B cell (primary cell): Measurements from ENCODE around the gene GRID1. TPM values are rescaled to one million over a fixed set of nuclear protein-coding genes. Genes with fewer than 3 reads are reported as not detected.

ENCODE experiments used
- ATAC-seq: fragments of 200-7000 bp; cut with Tn5 transposase; one replicate; pipeline ENCODE4 v1.10.0; 2021; ENCODE audit warnings: low read depth, mild to moderate bottlenecking, moderate number of reproducible peaks, moderate library complexity
- CTCF ChIA-PET: fragments of 350-600 bp; sonication (Branson Sonifier 250); formaldehyde crosslinking; loops from one replicate; lab custom pipeline; 2021; ENCODE audit warnings: antibody characterized with exemption, inconsistent platforms; lab: Charles Lee
- POLR2A ChIA-PET: fragments of 350-600 bp; sonication (Branson Sonifier 250); formaldehyde crosslinking; loops from one replicate; lab custom pipeline; 2021; ENCODE audit warnings: antibody characterized with exemption; lab: Charles Lee
- DNase-seq: peaks from one replicate; pipeline ENCODE4 v3.0.0; 2013
- H2AFZ ChIP-seq: 2 replicates; pipeline ENCODE4 v1.6.1; 2012; ENCODE audit warnings: mild to moderate bottlenecking, low read depth, low read length; ENCODE audit not compliant: insufficient read depth, poor library complexity, severe bottlenecking
- H3K27ac ChIP-seq, 2 donors: 1 replicate in 1 of 2; 2 replicates in 1 of 2; pipeline ENCODE4 v1.5.1; 2012 to 2013; ENCODE audit warnings: low read length in 2 of 2, mild to moderate bottlenecking in 2 of 2, moderate library complexity in 1 of 2
- H3K27me3 ChIP-seq, 4 experiments: fragments of 200-600 bp in 1 of 4; sonication (generic) in 1 of 4; replicated peaks in 1 of 4; 1 replicate in 2 of 4; 2 replicates in 2 of 4; pipeline versions ENCODE4 v1.6.1 to v1.7.0; 2013 to 2016; ENCODE audit warnings: low read length in 3 of 4, mild to moderate bottlenecking in 2 of 4, mixed read lengths in 1 of 4, moderate library complexity in 1 of 4; ENCODE audit not compliant: insufficient read depth in 4 of 4, control insufficient read depth in 3 of 4; ENCODE audit errors: control extremely low read depth in 1 of 4
- H3K36me3 ChIP-seq, 2 experiments: replicated peaks in 1 of 2; 1 replicate in 1 of 2; 2 replicates in 1 of 2; pipeline versions ENCODE4 v1.6.1 to v1.7.1; 2013; ENCODE audit warnings: low read length in 1 of 2; ENCODE audit not compliant: insufficient read depth in 2 of 2, control insufficient read depth in 1 of 2; ENCODE audit errors: control extremely low read depth in 1 of 2, extremely low read depth in 1 of 2
- H3K4me1 ChIP-seq, 2 donors: fragments of 200-600 bp in 1 of 2; sonication (generic) in 1 of 2; 1 replicate in 1 of 2; 2 replicates in 1 of 2; pipeline versions ENCODE4 v1.5.1 to v1.6.1; 2013 to 2017; ENCODE audit warnings: low read length in 2 of 2; ENCODE audit not compliant: control insufficient read depth in 2 of 2, insufficient read depth in 2 of 2
- H3K4me2 ChIP-seq: replicated peaks from 2 replicates; pipeline ENCODE3; 2012; ENCODE audit warnings: mild to moderate bottlenecking, low read depth, low read length; ENCODE audit not compliant: poor library complexity, severe bottlenecking
- H3K4me3 ChIP-seq, 5 experiments: fragments of 200-600 bp in 1 of 5; sonication (generic) in 1 of 5; 1 replicate in 3 of 5; 2 replicates in 2 of 5; pipeline versions ENCODE4 v1.5.1 to v1.7.0; 2011 to 2016; ENCODE audit warnings: low read length in 4 of 5, mild to moderate bottlenecking in 4 of 5, low read depth in 2 of 5, control low read depth in 1 of 5, moderate library complexity in 1 of 5; ENCODE audit not compliant: insufficient read depth in 1 of 5; ENCODE audit errors: control extremely low read depth in 1 of 5, extremely low read depth in 1 of 5
- H3K79me2 ChIP-seq: fragments of 200-600 bp; sonication (generic); one replicate; pipeline ENCODE4 v1.6.0; 2016; ENCODE audit warnings: low read length; ENCODE audit not compliant: control insufficient read depth, insufficient read depth
- H3K9ac ChIP-seq: fragments of 200-600 bp; sonication (generic); 2 replicates; pipeline ENCODE4 v1.6.1; 2017; ENCODE audit warnings: mild to moderate bottlenecking, low read length, moderate library complexity
- H3K9me3 ChIP-seq, 3 donors: one replicate each; pipeline versions ENCODE4 v1.6.1 to v1.7.1; 2013; ENCODE audit warnings: low read length in 2 of 3; ENCODE audit not compliant: control insufficient read depth in 2 of 3, insufficient read depth in 1 of 3; ENCODE audit errors: control extremely low read depth in 1 of 3
- H4K20me1 ChIP-seq: 2 replicates; pipeline ENCODE4 v1.6.0; 2012; ENCODE audit warnings: mild to moderate bottlenecking, low read length; ENCODE audit not compliant: insufficient read depth, control insufficient read depth, poor library complexity, severe bottlenecking
- H3K27ac Mint-ChIP-seq: one replicate; pipeline ENCODE4 v1.8.0; 2021; ENCODE audit warnings: mixed read lengths
- H3K27me3 Mint-ChIP-seq: one replicate; pipeline ENCODE4 v1.8.0; 2021; ENCODE audit warnings: mixed read lengths
- H3K4me1 Mint-ChIP-seq: one replicate; pipeline ENCODE4 v1.8.0; 2021; ENCODE audit warnings: mixed read lengths
- H3K4me3 Mint-ChIP-seq: one replicate; pipeline ENCODE4 v1.8.0; 2021; ENCODE audit warnings: mixed read lengths
- H3K9me3 Mint-ChIP-seq: one replicate; pipeline ENCODE4 v1.8.0; 2022; ENCODE audit warnings: mixed read lengths; ENCODE audit not compliant: insufficient read depth
- CTCF ChIP-seq: fragments of 200-600 bp; IDR thresholded peaks from one replicate; pipeline ENCODE4 v1.8.0; 2022; ENCODE audit warnings: antibody characterized with exemption, mild to moderate bottlenecking
- EZH2 ChIP-seq: IDR thresholded peaks from 2 replicates; pipeline ENCODE4 v1.6.1; 2012; ENCODE audit warnings: borderline replicate concordance, low read depth, mild to moderate bottlenecking, moderate library complexity, low read length; ENCODE audit not compliant: insufficient read depth, poor library complexity, severe bottlenecking
- WGBS: methylation state at CpG from one replicate; pipeline ENCODE4 v1.1.5; 2013; ENCODE audit warnings: missing lambda C conversion rate; ENCODE audit not compliant: insufficient coverage; 5-methylcytosine and 5-hydroxymethylcytosine counted together
- intact Hi-C: fragments of 100-400 bp; cut with micrococcal nuclease; formaldehyde crosslinking; loops from one replicate; pipeline ENCODE4 v1.10.0; 2022
- polyA plus RNA-seq: library from polyadenylated mRNA; depleted of rRNA; stranded (reverse); fragments of >200 nt; gene quantifications from 2 replicates; pipeline ENCODE4 v1.2.3, GENCODE V29; 2012
- total RNA-seq, 2 donors: library from RNA; stranded (reverse); fragments of 120-200 nt in 1 of 2; gene quantifications; 1 replicate in 1 of 2; 2 replicates in 1 of 2; pipeline versions ENCODE4 v1.2.3 to v1.2.4, GENCODE V29; 2013 to 2022

The GRID1 gene
- total and polyA plus RNA-seq, 2 donors (not counting 1 experiment from before 2014, with no cell fraction given) = not detected

- H3K4me2 ChIP-seq = no peak overlapping the region
- ATAC-seq (no peak), DNase-seq (no peak)
- ChIA-PET CTCF (no interaction called here), POLR2A (no interaction called here)
- no peaks in the 10 kb centered on the region for H3K9me3 Mint-ChIP-seq
- no peak overlapping the region for H3K9ac ChIP-seq
- H2AFZ ChIP-seq = no peak overlapping the region
- no peaks in the 10 kb centered on the region for H3K4me1 Mint-ChIP-seq
- H3K79me2 ChIP-seq = no peaks in the 10 kb centered on the region
- peaks cover 0 to 2% (median 0%) of the 10 kb centered on the region in 4 experiments for H3K27me3 ChIP-seq
- TF ChIP-seq EZH2 = no peak
- TF ChIP-seq CTCF = no peak
- H3K4me1 ChIP-seq = no peaks in the 10 kb centered on the region
- 50% methylated on average over 4 of the region's 4 CpGs for WGBS
- no peaks in the 10 kb centered on the region for H3K36me3 ChIP-seq
- no peaks in the 10 kb centered on the region for H4K20me1 ChIP-seq
- H3K27ac ChIP-seq = no peak overlapping the region
- H3K4me3 Mint-ChIP-seq = no peak overlapping the region
- peaks cover 0 to 13% (median 0%) of the 10 kb centered on the region in 3 donors for H3K9me3 ChIP-seq
- H3K4me3 ChIP-seq = no peak overlapping the region
- intact Hi-C loops = no loop called here
- H3K27ac Mint-ChIP-seq = no peak overlapping the region
- no peaks in the 10 kb centered on the region for H3K27me3 Mint-ChIP-seq
These were observed 709.0 kb downstream of the GRID1 start for GRCh38 chr10:85657476-85658113.

- WGBS = 65% methylated on average over 2 of the region's 2 CpGs
- Mint-ChIP-seq H3K4me1 (no peaks in the 10 kb centered on the region), H3K27me3 (no peaks in the 10 kb centered on the region), H3K9me3 (no peaks in the 10 kb centered on the region), H3K27ac (no peak overlapping the region), H3K4me3 (no peak overlapping the region)
- H3K36me3 ChIP-seq = no peaks in the 10 kb centered on the region
- no peak overlapping the region for H2AFZ ChIP-seq
- peaks cover 0 to 2% (median 0%) of the 10 kb centered on the region in 4 experiments for H3K27me3 ChIP-seq
- CTCF ChIA-PET = no interaction called here
- intact Hi-C loops = no loop called here
- TF ChIP-seq EZH2 (no peak), CTCF (no peak)
- DNase-seq (no peak), ATAC-seq (no peak)
- no peak overlapping the region for H3K4me2 ChIP-seq
- POLR2A ChIA-PET = no interaction called here
- no peaks in the 10 kb centered on the region for H3K4me1 ChIP-seq
- H3K79me2 ChIP-seq = no peaks in the 10 kb centered on the region
- no peaks in the 10 kb centered on the region for H4K20me1 ChIP-seq
- H3K9ac ChIP-seq = no peak overlapping the region
- H3K9me3 ChIP-seq = peaks cover 0 to 8% (median 0%) of the 10 kb centered on the region in 3 donors
- H3K4me3 ChIP-seq = no peak overlapping the region
- no peak overlapping the region for H3K27ac ChIP-seq
These were observed 711.2 kb downstream of the GRID1 start for GRCh38 chr10:85655411-85655810.
